PC-9 (cell line): ENCODE data around the gene SDK1.

Source experiments
- CTCF ChIP-seq: fragments of 200-600 bp; sonication (generic); conservative IDR thresholded peaks from 2 replicates; pipeline ENCODE4 v1.6.1; 2017; ENCODE audit warnings: mixed run types, antibody characterized with exemption, mild to moderate bottlenecking, moderate library complexity
- EZH2 ChIP-seq: fragments of 200-600 bp; sonication (generic); IDR thresholded peaks from 2 replicates; pipeline ENCODE4 v1.8.0; 2017; ENCODE audit warnings: antibody characterized with exemption, low read depth

DNA sequence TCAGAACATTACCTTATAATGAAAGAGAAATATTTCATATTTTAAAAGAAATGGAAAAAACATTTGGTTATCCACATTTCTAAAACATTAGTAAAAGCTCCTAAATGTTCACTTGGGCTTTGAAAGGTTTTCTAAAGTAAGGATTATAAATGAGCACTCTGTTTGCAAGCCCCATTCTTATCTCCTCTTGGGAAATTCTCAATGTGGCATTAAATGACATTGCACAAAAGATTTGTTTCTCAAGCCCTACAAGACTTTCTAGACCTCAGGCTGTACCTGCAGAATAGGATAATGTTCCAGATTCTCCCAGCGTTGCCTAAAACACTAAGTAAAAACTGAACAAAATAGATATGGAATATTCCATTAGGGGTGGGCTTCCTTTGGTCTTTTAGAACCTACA, 723.1 kb downstream of the SDK1 start:
- TF ChIP-seq CTCF (no peak), EZH2 (no peak)
